ENCODE measurements around the gene KATNB1.

DNA sequence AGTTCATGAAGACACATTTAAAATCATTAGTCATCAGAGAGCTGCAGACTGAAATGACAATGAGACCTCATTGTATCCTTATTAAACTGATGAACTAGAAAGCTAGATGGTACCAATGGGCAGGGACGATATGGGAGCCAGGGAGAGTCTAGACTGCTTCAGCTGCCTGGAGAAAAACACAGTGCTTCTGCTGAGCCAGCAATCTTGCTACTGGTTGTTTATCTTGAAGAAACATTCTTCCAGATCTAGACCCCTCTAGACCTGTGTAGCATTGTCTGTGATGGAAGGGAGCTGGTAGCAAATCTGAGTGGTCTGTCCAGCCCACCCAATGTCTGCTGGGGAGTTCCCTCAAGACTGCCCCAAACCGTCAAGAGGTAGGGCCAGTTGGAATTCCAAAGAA is 42.9 kb upstream of the KATNB1 start:
- TF ChIP-seq, protein P1, sequence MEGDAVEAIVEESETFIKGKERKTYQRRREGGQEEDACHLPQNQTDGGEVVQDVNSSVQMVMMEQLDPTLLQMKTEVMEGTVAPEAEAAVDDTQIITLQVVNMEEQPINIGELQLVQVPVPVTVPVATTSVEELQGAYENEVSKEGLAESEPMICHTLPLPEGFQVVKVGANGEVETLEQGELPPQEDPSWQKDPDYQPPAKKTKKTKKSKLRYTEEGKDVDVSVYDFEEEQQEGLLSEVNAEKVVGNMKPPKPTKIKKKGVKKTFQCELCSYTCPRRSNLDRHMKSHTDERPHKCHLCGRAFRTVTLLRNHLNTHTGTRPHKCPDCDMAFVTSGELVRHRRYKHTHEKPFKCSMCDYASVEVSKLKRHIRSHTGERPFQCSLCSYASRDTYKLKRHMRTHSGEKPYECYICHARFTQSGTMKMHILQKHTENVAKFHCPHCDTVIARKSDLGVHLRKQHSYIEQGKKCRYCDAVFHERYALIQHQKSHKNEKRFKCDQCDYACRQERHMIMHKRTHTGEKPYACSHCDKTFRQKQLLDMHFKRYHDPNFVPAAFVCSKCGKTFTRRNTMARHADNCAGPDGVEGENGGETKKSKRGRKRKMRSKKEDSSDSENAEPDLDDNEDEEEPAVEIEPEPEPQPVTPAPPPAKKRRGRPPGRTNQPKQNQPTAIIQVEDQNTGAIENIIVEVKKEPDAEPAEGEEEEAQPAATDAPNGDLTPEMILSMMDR (conservative IDR thresholded peaks at IDR 0.05; ENCODE audit: low read length): no peak
- no peak for TF ChIP-seq EZH2phosphoT487 (IDR thresholded peaks at IDR 0.05; ENCODE audit: borderline replicate concordance, low read depth, low read length)

Measured in OCI-LY7 (cell line).